Stimulated activated CD4-positive, alpha-beta T cell treated with anti-CD3 and anti-CD28 coated beads, Interleukin-12 subunit alpha, Interleukin-12 subunit beta, amount 100 ng/mL, for 4 hours (primary cell): ENCODE results near the gene AMBRA1.
"Not testable (repeated sequence)": the region's sequence is repeated elsewhere in the genome, so short reads cannot be mapped to it uniquely, and the experiment has no call there.

Source experiments
- DNase-seq: peaks from one replicate; pipeline ENCODE4 v3.0.0-alpha.2; 2020

AMBRA1 gene

DNA sequence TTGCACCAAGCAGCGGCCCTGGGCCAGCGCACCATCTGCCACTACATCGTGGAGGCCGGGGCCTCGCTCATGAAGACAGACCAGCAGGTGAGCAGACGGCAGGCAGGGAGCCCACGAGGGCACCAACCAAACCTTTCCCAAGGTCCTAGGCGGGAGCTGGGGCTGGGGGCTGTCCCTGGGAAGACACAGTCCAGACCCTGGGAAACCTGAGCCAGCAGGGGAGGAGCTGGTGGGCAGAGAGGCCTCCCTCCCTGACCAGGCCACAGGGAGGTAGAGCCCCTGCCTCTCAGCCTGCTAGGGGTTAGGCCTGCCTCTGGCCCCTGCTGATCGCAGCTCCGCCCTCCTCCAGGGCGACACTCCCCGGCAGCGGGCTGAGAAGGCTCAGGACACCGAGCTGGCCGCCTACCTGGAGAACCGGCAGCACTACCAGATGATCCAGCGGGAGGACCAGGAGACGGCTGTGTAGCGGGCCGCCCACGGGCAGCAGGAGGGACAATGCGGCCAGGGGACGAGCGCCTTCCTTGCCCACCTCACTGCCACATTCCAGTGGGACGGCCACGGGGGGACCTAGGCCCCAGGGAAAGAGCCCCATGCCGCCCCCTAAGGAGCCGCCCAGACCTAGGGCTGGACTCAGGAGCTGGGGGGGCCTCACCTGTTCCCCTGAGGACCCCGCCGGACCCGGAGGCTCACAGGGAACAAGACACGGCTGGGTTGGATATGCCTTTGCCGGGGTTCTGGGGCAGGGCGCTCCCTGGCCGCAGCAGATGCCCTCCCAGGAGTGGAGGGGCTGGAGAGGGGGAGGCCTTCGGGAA, 214.1 kb downstream of the AMBRA1 start:
- not testable (repeated sequence) for DNase-seq

DNA sequence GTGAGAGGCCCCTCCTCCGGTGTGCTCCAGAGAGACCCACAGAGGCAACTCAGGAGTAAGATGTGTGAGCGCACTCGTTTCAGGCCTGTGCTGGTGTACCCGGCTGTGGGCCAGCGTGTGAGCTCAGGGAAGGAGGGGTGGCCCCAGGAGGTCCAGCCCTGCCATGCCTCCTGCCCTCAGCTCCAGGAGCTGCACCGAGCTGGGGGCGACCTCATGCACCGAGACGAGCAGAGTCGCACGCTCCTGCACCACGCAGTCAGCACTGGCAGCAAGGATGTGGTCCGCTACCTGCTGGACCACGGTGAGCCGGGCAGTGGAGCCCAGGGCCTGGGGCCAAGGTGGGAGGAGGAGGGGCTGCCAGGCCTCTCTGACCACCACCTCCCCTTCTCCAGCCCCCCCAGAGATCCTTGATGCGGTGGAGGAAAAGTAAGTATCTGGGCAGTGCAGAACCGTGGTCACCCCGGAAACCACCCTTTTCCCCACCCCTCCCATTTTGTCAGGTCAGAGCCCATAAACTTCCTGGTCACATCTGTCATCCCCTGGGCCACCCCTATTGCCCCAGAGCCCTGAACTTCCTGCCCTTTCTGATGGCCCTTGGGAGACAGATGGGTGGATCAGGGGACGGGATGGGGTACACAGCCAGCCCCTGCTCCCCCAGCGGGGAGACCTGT, 214.9 kb downstream of the AMBRA1 start:
- DNase-seq: no peak

GRCh38 chr11:46378296-46378695, 215.5 kb downstream of the AMBRA1 start:
- no peak for DNase-seq

GRCh38 chr11:46377831-46378230, 216.0 kb downstream of the AMBRA1 start:
- DNase-seq: no peak

DNA sequence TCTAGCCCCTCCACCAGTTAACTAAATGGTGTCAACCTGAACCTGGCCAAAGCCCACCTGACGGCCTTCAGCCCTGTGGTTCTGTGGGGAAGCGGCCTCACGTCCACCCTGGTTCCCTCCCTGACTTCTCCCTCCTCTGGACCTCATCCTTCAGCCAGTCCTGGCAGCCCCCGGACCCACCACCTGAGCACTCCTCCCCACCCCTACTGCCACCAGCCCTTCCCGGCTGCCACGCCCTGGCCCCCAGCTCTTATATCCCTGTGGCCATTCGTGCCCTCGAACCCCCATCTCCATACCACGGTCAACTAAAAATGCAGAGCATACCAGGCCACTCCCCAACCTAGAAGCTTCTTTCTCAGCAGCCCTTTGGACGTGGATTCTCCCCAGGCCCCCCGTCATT, 216.5 kb downstream of the AMBRA1 start:
- no peak for DNase-seq

DNA sequence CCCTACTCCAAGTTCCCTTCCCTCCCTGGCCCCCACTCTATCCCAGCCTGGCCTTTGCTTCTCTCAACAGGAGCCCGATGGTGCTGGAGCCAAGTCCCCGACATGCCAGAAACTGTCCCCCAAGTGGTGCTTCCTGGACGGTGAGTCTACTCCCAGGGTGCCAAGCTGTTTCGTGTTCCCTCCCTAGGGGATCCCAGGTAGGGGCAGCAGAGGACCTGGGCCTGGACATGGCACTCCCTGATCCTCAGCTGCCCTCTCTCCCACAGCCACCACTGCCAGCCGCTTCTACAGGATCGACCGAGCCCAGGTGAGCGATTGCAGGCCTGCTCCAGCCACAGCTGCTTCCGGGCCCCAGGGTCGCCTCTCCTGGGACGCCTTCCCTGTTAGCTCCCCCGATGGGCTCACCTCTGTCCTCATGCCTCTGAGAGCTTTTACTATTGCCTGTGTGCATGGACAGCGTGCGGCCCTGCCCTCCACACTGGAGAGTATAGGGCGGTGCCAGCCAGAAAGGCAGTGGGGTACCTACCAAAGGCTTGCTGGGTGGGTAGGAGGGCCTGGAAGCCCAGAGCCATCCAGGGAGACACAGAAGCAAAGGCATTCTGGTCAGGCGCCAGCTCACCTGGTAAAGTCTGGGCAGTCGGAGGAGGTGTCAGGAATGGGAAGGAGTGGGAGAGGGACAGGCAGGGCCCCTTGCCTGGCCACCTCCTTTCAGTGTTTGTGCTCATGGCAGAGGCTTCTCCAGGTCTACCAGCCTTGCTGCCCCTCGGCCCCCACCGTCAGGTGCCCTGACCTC, 217.4 kb downstream of the AMBRA1 start:
- no peak for DNase-seq

- no peak for DNase-seq
Measured at GRCh38 chr11:46375392-46376101, 218.3 kb downstream of the AMBRA1 start.

GRCh38 chr11:46374815-46375214, 219.0 kb downstream of the AMBRA1 start:
- DNase-seq: no peak

DNA sequence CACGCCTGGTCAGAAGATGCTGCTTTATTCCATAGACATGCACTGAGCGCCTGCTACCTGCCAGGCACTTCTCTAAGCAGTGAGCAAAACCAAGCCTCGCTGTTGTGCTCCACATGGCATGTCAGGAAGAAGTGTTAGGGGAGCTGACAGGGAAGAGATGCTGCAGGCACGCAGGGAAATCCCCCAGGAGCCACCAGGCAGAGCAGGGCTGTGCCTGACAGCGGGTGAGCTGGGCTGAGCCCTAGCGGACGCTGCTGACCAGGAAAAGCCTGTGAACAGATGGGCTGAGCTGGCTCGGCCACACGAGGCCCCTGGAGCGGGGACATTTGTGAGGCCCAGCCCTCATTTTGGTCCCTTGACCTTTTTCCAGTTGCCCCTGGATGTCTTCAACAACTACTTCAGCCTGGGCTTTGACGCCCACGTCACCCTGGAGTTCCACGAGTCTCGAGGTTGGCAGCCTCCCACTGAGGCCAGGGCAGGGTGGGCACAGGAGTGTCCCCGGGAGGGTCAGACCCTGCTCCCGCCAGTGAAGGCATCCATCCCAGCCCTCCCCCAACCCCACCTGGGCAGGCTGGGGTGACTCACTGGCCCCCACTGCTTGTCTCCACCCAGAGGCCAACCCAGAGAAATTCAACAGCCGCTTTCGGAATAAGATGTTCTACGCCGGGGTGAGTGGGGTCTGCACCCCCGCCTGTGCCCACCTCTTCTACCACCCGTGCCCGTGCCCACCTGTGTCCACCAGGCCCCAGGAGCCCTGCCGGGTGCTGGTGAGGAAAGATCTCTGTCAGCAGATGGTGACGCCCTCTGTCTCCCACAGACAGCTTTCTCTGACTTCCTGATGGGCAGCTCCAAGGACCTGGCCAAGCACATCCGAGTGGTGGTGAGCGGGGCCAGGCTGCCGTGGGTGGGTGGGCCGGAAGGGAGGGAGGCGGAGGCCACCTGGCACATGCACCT, 219.8 kb downstream of the AMBRA1 start:
- DNase-seq: no peak

DNA sequence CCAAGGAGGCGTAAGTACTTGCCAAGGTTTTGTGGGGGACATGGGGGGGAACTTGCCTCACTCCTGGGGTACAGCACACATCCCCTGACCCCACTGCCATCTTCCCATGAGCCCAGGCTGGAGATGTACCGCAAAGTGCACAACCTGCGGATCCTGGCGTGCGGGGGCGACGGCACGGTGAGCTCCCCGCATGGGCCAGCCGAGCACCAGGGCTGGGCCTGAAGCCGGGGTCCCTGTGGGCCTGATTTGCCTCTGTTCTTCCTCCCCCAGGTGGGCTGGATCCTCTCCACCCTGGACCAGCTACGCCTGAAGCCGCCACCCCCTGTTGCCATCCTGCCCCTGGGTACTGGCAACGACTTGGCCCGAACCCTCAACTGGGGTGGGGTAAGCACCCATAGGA, 221.3 kb downstream of the AMBRA1 start:
- not testable (repeated sequence) for DNase-seq

DNA sequence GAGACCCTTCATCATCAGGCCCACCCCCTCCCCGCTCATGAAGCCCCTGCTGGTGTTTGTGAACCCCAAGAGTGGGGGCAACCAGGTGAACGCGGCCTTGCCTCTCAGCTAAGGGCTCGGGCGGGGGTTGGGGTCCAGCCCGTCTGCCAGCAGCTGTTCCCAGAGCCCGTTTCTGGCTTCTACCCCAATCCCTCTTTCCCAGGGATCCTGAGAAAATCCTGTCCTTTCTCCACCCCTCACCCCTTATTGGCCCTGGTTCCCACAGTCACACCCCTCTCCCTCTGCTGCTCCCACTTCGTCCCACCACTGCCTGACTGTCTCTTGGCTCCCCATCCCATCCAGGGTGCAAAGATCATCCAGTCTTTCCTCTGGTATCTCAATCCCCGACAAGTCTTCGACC, 221.7 kb downstream of the AMBRA1 start:
- DNase-seq: no peak

GRCh38 chr11:46371262-46371661, 222.6 kb downstream of the AMBRA1 start:
- DNase-seq: not testable (repeated sequence)

DNA sequence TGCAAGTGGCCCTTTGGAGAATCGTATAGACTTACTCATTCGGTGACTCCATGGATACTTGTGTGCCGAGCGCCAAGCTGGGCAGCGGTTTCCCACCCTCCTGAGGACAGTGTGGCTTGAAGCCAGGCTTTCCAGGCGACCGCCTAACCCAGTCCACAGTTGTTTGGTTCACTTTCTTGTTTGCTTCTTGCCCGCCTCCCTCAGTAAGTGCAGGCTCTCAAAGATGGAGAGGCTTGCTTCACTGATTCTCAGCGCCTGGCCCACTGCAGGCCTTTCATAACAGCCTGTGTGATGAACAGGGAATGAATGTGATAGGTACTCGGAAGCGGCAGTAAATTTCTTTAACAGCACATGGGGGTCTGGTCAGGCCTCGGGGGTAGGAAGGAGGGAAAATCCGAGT, 223.6 kb downstream of the AMBRA1 start:
- no peak for DNase-seq

DNA sequence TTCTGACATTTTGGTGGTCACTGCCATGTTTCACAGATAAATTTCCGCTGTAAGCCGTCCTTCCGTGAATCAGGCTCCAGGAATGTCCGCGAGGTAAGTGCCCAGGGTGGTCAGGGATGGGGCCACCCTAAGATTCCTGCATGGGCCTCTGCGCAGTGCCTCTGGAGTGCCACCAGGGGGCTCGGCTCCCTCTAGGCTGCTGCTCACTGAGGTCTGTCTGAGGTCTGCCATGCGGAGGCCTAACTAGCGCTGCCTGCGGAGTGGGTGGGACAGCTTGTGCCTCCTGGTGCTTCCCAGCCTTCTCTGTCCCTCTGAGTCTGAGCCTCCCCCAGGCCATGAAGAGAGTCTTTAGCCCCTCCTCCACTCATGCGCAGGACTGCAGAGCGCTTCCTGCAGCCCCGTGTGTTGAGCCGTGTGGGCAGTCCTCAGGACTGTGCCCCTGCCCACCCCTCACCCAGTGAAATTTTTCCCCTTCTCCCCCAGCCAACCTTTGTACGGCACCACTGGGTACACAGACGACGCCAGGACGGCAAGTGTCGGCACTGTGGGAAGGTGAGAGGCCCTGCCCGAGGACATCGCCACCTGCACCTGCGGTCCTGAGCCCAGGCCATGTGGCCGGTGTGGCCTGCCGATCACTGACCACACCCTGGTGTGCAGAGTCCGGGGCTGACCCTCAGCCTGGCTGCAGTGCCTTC, 224.2 kb downstream of the AMBRA1 start:
- DNase-seq: peak; percentile 58

GRCh38 chr11:46367916-46368267, 225.9 kb downstream of the AMBRA1 start:
- no peak for DNase-seq

DNA sequence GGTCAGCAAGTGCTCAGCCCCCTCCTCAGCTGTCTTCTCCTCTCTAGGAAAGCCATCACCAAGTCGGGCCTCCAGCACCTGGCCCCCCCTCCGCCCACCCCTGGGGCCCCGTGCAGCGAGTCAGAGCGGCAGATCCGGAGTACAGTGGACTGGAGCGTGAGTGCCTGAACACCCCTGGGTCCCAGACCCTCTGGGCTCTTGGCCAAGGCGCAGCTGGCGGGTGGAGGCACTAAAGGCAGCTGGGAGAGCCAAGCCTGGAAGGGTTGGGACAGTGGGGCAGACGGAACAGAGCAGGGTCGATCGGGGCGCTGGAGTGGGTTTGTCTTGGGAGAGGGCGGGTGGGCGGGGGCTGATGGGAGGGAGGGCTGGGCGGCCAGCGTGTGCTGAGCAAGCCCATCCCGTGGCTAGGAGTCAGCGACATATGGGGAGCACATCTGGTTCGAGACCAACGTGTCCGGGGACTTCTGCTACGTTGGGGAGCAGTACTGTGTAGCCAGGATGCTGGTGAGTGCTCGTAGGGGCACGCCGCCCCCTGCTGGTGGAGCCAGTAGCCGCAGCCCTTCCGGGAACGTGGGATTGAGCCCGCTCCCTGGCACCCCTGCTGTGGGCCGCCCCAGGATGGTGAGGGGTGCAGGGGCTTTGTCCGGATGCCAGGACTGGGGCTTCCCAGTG, 226.4 kb downstream of the AMBRA1 start:
- peak; percentile 74 for DNase-seq

- DNase-seq: no peak
Measured at GRCh38 chr11:46366661-46367161, 227.1 kb downstream of the AMBRA1 start.

- DNase-seq: no peak
Measured at GRCh38 chr11:46366260-46366659, 227.6 kb downstream of the AMBRA1 start.

DNA sequence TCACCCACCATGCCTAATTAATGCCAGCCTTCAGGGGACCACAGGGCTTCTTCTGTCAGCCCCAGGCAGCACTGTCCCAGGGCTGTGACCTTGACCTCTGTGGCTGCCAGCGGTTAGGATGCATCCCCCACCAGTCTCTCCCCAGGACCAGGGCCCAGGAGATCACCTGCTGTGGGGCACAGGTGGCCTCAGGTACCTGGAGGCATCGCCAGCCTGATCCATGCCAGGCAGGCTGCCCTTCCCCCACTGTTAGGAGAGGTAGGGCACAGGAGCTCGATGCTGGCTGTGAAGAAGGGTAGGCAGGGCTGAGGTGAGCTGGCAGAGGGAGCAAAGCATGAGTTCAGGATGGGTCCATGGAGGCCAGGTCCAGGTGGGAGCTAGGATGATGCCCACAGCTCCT, 229.0 kb downstream of the AMBRA1 start:
- DNase-seq: no peak

- DNase-seq: no peak
Measured at GRCh38 chr11:46364056-46364455, 229.8 kb downstream of the AMBRA1 start.
